Right renal pelvis (tissue), 4 donors: Measurements from ENCODE around the gene PPP1R1C. TPM values are rescaled to one million over a fixed set of nuclear protein-coding genes. Genes with fewer than 3 reads are reported as not detected.
A peak's percentile ranks its signal among the peaks of the same experiment; 100 is the strongest.

ENCODE experiments used
- DNase-seq, 4 donors: peaks; one replicate each; pipeline ENCODE4 v3.0.0-alpha.2; 2013; ENCODE audit warnings: low read depth in 4 of 4, low spot score in 3 of 4, missing footprints in 1 of 4
- polyA plus RNA-seq, 4 donors: library from polyadenylated mRNA; unstranded; fragments of 120-200 nt; gene quantifications; one replicate each; pipeline ENCODE4 v1.2.1, GENCODE V29; 2013; ENCODE audit not compliant: insufficient read length in 4 of 4

The PPP1R1C gene
- polyA plus RNA-seq, 4 donors, result 1.6 to 2.3 (median 1.9) TPM

DNA sequence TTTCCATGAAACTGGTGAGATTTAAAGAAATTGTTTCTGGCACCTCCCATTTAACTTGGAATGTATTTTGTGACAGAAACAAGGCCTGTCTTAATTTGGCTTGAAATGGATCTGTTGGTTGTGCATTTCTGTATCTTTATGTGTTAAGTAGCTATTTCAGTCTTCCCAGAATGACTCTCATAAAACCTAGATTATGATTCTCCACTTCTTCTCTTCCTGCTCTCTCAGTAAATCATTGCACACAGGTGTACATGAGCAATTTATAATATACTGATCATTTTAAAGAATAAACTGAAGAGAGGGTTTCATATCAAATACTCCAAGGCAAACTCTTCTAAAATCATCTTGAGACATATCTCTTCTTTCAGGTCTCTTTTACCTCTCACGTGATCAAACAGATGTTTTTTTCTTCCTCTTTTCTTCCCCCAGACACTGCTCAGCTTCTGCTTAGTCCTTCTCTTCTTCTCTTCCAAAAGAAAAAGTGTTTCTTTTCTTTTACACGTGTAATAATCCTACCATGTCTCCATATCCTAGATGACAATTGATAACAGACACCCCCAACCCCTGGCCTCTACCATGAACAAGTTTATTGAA, 112.0 kb downstream of the PPP1R1C start:
- no peak for DNase-seq

DNA sequence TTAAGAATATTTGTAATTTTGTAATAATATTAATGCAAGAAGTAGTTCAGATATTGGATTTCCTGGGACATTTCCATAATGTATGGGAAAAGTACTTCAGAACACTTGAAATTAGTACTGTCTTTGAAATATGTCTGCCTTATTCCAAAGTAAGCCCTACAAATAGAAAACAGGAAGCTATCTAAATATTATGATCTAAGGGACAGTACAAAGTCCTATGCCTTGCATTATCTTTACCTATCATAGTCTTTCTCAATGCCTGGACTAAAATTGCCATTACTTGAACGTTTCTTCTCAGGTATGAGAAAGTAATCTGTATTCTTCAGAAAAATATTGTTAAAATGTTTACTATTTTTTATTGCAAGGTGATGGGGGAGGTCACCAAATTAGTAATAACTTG, 113.0 kb downstream of the PPP1R1C start:
- DNase-seq, result no peak

DNA sequence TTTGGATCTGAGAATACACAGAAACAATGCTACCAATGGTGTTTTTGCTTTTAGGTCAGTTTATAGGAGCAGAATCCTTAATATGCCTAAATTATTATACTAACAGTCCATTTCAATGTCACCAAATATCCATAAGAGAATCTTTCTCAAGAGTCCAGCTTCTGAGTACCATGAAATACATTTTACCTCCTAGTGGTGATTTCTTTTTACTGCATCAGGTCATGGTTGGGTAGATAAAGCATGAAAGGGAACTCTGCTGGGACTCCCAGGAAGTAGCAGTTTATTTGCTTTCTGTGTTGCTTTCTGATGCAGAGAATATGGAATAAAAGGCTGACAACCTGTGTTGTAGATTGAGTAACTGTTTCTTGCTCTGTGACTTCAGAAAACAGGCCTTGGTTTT, 115.6 kb downstream of the PPP1R1C start:
- DNase-seq, result no peak

DNA sequence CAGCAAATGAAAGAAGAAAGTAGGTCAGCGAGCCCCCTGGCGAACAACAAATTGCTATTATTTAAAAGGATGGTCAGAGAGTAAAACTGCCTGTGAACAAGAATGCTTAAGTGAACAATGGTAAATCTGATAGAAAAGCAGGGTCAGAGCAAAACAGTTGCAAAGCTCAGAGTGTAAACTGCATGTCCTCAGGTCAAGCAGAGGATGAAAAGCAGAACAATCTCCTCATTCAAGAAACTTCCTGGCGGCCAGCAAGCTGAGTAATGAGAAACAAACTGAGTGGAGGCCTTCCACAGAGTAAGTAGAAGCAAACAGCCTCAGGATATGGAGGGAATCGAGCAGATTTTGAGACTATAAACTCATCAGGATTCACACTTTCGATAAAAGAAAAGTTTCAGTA, 117.9 kb downstream of the PPP1R1C start:
- no peak for DNase-seq

DNA sequence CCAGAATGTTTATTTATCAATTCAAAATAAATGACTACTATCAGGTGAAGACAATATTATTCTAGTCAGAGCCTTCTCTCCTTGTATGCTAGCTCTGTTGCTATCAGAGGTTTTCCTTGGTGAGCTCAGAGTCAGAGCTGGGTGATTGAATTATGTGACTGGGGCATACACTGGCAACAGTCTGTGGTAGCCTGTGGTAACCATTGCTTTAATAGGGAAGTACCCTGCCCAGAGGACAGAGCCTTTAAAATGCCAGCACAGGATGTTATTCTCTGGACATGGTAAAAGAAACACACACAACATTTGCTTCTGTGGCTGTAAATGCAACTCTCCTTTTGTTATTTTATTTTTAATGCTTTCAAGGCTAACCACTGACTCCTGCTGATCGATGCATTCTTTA, 124.7 kb downstream of the PPP1R1C start:
- DNase-seq, result no peak

DNA sequence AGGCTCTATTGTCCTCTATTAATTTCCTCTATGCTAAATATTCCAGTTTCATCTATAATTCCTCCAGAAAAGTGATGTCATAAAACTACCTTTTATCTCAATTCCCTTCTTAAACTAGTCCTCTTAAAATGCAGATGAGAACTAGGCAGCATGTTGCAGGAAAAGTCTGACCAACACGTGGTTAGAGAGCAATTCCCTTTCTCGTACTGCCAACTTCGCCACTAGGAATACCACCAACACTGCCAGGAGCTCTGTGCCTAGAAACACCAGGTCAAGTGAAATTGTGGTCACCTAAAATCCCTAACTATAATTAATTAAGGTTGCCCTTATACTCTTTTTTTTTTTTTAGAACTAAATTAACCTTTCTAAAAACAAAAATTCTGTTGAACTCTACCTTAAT, 127.7 kb downstream of the PPP1R1C start:
- DNase-seq, result no peak

DNA sequence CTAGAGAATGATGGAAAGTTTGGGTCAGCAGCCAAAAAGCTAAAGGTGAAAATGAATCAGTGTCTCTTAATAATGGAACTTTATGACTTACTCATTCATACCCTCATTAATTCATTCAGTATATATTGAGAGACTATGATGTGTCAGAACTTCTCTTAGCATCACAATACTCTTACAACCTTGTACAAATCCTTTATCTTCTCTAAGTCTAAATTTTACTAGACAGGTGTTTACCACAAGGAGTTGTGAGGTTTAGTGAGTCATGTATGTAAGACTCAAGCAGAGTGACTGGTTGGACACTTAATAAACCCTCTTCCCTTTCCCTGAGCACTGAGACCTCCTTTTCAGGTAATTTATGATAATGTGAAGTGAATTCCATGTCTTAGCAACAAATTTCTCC, 129.6 kb downstream of the PPP1R1C start:
- DNase-seq, result no peak

DNA sequence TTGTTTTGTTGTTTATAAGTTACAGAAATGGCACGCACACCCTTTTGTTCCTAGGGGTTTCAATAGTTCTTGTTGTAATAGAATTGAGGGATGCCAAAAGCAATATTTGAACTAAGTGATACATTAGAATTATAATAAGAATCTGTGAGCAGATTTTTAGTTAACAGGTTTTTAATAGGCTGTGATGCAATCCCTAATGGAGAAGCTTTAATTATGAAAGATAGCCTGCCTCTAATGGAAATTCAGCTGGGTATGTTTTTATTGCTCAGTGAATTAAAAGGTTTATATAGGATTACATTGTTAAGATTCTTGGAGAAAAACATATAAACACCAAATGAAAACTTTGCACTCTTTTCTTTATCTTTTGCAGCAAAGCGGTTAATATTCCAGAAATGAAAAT, 131.1 kb downstream of the PPP1R1C start:
- no peak for DNase-seq

DNA sequence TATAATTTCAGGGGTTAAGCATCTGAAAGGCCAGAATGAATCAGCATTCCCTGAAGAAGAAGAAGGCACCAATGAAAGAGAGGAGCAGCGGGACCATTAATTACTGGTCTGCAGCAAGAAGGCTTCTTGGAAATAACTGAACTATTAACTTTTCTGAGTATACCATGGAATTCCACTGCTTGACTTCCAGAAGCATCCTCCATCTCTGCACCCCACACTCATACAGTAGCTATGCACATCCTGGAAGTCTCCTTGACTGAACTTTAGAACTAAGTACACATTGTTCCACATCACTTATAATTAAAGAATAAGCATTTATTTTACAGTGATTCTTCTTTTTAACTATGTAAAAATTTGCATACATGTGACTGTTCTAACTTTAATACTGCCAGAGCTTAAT, 131.5 kb downstream of the PPP1R1C start:
- no peak for DNase-seq

DNA sequence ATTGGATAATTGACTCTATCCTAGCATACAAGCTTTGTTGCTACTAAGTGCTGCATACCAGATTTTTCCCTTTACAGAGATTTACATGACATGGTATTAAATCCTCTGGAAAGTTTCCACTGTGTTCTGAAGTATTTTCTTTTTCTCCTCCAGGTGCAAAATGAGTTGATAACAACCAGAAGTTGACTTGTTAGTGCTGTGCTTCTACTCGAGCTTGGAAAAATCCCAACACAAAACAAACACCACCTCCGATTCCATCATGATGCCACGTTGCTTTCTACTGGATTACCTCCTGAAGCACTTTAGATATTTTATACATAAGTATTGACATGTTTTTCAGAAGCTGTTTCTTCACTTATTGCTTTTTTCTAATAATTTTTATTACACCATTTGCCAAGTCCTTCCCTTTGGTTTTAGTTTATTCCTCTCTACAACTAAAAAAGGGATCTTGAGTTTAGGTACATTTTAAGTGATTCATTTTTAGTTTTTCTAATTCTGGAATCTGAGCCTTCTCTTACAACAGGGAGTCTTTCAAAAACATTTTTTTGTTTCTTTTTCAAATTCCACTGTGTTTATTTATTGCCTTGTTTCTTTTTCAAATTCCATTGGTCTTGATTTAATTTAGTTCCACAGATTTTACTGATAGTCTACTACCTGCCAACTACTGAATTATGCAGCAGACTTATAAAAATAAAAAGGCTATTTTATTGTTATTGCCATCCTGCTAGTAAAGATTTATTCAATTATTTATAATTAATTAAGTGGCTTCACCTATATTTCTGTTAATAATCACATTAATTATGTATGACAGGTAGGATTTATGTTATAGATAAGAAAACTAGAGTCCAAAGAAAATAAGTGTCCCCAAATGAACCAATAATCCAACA, 143.4 kb downstream of the PPP1R1C start:
- peak; percentile 16 to 36 (median 19) for DNase-seq

DNA sequence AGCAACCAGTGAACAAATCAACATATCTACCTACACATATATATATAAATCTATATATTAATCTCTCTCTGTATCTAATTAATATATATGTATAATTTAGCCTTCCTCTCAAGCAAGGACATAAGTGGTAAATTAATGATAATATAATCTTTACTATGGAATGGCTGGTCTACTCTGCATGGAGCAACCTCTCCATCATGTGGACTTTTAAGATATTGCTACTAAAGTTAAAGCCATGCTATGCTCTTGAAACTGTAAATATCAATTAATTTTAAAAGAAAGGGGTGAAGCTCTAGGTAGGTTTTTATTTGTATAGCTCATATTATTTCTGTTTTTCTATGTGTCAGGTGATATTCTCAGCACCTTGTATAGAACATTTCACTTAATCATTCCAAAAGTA, 147.0 kb downstream of the PPP1R1C start:
- no peak for DNase-seq

DNA sequence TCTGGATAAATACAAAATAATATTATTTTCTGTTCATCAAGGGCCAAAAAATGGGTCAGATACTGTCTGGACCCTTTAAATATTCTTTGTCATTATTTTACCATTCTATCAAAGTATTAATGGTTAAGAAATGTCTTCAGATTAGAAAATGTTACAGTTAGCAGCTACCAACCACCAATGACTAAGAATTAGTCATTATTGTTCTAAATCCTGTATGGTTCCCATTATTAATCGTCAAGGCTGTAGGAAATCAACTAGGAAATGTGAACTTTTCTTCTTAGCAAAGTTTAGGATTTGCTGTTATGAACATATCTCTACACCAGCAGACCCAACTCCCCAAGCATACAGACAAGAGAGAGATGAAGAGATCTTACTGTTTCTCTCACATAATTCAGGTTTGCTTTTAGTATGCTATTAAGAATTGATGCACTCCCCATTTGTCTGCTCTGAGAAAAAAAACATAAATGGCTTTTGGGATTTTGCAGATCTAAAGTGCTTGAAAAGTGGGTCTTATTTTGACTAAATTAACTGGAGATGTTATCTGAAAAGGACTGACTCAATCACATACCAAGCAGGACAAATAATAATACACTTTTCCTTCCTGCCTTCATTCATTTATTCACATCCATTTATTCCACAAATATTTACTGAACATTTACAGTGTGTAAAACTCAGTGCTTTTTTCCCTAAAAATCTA, 147.7 kb downstream of the PPP1R1C start:
- no peak for DNase-seq

DNA sequence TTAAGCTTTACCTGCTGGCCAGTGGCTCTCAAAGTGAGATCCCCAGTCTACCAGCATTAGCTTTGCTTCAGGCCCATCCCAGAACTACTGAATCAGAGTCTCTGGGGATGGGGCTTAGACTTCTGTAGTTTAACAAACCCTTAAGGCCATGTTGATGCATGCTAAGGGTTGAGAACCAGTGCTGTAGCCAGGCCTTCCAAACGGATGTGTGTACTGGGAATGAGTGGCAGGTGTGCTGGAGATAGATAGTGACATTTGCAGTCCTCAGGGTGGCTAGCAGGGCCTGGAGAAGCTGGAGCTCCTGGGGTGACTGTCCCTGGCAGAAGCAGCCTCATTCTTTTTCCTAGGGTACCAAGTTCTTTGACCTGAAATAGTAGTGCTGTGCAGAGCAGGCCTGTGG, 148.5 kb downstream of the PPP1R1C start:
- no peak for DNase-seq

DNA sequence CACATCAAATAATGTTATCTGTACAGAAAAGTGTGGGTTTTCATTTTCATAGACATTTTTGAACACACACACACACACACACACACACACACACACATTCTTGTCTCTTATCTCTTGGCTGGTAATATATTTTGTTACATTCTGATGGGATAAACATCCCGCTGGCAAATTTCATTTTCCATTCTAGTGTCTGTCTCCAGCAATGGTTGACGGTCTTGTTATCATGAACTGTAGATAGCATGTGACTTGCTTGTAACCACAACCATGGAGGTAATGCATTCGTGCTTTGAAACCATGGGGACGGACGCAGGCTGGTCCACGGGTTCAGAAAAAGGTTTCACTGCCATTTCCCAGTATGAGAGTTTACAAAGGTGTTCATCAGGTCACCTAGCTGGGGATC, 156.4 kb downstream of the PPP1R1C start:
- no peak for DNase-seq

DNA sequence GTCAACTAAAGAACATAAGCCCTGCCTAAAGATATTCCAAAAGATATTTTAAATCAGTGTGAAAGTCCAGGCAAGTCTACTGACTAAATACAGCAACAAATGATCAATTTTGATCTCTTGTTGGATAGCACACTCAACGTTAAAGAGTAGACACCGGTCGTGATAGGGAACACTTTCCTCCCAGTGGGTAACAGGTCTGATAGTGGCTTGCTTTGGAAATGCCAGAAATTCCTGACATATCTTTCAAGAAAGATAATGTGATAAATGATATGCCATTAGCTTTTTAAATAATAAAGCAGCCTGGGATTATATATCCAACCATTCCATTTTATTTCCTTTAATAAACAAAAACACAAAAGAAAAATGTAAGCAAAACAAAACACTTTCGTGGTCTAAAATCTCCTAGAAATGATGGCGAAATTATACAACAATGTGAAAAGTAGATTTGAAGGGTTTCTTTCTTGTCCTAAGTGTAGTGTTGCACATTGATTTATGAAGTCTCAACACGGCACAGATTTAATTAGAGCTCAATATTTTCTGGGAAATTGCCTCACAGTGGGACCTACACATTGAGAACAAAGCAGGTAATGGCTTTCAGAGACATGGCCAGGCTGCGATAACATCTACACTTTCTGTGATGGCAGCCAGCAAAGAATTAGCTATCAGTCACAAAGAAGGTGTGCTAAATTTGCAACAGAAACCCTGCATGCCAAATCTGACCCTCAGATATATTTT, 158.6 kb downstream of the PPP1R1C start:
- DNase-seq, result no peak

DNA sequence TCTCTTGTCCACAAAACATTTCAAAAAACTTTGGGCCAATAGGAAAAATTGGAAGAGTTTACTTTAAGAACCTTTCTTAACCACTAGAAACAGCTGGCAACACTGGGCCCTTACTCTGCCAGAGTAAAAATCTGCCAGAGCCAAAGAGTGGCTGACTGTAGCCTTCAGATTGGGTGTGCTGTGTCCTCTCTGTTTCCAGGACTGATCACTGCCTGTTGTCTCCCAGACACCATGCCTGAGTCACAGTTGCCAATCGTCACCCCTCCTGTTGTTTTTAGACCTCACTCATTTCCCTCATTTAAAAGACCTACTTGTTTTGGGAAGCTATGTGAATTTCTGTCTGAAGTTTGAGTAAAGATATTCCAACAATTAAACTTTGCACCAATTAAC, 159.1 kb downstream of the PPP1R1C start:
- no peak for DNase-seq

DNA sequence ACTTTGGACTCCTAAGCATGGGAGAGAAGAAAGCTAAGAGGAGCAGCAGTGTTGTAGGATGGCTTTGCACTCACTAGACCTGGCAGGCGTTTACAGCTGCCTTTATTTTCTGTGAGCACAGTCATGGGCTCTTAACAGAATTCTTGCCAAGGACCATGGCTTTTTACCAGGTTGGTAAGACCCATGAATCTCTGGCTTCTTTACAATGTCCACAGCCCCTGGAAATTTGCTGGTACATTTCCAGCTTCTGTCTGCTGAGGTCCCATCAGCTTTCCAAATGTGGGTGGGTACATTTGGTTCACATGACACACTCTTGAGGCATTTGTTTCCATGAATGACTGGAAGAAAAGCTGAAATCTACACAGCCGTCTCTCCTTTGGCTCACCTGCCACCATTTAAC, 162.7 kb downstream of the PPP1R1C start:
- no peak for DNase-seq

DNA sequence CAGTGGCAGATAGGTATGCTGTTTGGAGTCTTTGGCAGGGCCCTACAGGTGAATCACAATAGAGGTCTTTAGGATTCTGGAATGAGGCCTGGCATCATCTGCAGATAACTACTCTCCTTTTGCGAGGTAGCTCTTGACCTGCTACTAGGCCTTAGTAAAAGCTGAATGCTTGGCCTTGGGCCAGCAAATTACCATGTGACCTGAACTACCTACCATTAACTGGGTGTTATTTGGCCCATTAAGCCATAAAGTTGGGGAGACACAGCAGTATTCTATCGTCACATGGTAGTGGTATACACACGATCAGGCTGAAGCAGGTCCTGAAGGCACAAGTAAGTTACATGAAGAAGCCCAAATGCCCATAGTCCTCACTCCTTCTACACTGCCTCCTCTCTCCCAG, 178.2 kb downstream of the PPP1R1C start:
- no peak for DNase-seq

DNA sequence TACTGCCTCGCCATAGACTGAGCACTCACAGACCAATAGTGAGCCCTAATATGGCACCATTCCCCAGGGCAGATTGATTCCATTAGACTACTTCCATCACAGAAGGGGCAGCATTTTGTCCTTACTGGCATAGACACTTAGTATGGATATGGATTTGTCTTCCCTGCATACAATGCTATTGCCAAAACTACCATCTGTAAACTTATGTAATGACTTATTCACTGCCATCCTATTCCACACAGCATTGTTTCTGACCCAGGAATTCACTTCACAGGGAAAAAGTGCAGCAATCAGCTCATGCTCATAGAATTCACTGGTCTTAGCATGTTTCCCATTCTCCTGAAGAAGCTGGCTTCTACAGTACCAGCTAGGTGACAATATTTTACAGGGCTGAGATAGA, 179.0 kb downstream of the PPP1R1C start:
- DNase-seq, result no peak

DNA sequence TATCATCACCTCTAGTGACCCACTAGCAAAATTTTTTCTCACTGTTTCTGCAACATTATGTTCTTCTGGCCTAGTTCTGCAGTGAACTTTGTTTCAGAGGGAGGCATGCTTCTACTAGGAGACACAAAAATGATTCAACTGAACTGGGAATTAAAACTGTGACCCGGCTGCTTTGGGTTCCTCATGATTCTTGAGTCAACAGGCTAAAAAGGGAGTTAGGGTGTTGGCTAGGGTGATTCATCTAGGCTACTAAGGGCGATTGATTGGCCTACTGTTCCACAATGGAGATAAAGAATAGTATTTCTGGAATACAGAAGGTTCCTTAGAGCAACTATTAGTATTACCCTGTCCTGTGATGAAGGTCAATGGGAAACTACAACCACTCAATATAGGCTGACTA, 179.5 kb downstream of the PPP1R1C start:
- DNase-seq, result no peak

DNA sequence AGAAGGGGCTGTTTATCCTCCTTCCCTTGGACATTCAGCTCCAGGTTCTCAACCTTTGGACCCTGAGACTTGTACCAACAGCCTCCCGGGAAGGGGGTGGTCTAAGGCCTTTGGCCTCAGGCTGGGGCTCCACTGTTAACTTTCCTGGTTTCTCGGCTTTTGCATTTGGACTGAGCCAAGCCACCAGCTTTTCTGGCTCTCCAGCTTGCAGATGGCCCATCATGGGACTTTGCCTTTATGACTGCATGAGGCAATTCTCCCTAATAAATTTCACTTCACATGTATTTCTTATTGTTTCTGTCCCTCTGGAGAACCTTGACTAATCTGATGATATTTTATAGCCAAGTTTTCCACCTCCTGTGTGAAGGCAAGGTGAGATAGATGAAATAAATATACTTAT, 180.8 kb downstream of the PPP1R1C start:
- DNase-seq, result peak in 2 of 4 donors; percentile 8
